ENCODE data around the gene PREPL.
"Not testable (repeated sequence)": the region's sequence is repeated elsewhere in the genome, so short reads cannot be mapped to it uniquely, and the experiment has no call there.

The PREPL gene

DNA sequence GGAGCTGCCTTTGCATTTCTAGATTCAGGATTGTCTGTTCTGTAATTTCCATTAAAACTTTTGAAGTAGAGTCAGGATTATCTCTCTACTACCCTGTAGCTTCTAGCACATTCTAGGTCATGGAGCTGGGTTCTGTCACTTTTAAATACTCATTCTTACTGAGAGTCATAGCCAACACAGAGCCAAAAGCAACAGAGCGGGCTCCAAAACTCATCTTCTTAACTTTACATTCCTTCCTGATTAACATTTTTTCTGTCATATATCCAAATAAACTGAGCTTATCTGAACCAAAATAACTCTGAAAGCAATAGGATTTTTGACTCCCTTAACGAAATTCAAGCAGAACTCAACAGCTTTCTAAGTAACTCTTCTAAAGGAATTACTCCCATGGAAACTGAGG lies 12.9 kb downstream of the PREPL start:
- DNase-seq (ENCODE audit: low read depth), result no peak

GRCh38 chr2:44347526-44347925 lies 13.8 kb downstream of the PREPL start:
- no peak for DNase-seq (ENCODE audit: low read depth)

DNA sequence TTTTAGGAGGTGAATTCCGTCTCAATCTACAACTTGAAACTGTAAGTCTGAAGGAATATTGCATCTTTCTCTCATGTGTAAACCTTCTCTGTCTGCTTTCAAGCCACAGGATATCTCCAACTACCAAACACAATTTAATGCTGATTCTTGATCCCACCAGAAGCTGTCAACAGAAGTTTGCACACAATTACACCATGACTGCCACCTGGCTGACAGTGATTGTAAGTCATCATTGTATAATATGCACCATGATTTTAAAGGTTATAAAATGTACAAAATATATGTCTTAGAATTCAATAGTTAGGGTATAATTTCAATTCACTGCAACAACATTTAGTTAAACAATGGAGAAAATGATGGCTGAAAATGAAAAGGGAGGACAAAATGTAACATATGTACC lies 18.4 kb downstream of the PREPL start:
- no peak for DNase-seq (ENCODE audit: low read depth)

- no peak for DNase-seq (ENCODE audit: low read depth)
Observed at GRCh38 chr2:44335806-44336538, 25.3 kb downstream of the PREPL start.

- no peak for DNase-seq (ENCODE audit: low read depth)
Observed at GRCh38 chr2:44333994-44334393, 27.3 kb downstream of the PREPL start.

DNA sequence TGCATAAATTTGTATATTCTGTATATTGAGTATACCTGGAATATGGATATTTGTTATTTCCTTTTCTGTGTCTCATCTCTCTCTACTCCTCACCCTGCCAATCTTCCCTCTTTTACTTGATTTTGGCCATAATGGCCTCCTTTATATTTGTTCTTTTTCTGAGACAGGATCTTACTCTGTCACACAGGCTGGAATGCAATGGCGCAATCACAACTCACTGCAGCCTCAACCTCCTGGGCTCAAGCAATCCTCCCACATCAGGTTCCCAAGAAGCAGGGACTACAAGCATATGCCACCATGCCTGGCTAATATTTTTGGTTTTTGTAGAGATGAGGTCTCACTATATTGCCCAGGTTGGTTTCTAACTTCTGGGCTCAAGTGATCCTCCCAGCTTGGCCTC lies 30.5 kb downstream of the PREPL start:
- DNase-seq (ENCODE audit: low read depth), result no peak

DNA sequence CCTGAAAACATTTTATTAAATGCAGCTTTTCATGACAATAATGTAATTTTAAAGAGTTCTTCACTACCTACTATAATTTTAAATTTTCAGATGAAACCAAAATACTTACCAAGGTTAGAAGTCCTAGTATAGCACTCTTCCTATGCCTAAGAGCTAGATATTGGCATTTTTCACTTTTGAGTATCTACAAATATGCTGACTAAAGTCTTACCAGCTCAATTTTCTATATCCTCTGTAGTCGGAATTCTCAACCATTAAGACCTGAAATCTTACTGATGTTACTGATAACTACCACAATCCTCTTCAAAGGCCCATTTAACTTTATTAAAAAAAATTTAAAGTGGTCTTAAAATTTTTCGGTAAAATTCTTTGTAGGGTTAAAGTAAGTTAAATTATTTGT lies 32.0 kb downstream of the PREPL start:
- DNase-seq (ENCODE audit: low read depth), result no peak

DNA sequence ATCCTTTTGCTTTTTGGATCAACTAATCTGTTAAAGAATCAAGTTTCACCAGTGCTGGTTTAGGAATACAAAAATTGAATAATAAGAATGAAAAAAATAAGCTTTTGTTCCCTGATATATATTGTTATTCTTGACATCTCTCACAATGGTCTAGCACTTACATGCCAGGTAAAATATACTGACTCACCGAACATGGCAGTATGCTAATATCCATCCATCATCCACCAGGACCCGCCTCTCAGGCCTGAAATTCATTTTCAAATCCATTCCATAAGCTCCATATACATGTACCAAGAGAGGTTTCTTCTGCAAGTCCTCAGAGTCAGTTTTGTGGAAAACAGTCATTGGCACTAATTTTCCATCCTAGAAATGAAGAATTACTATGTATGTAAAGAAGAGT lies 32.5 kb downstream of the PREPL start:
- DNase-seq (ENCODE audit: low read depth), result no peak

DNA sequence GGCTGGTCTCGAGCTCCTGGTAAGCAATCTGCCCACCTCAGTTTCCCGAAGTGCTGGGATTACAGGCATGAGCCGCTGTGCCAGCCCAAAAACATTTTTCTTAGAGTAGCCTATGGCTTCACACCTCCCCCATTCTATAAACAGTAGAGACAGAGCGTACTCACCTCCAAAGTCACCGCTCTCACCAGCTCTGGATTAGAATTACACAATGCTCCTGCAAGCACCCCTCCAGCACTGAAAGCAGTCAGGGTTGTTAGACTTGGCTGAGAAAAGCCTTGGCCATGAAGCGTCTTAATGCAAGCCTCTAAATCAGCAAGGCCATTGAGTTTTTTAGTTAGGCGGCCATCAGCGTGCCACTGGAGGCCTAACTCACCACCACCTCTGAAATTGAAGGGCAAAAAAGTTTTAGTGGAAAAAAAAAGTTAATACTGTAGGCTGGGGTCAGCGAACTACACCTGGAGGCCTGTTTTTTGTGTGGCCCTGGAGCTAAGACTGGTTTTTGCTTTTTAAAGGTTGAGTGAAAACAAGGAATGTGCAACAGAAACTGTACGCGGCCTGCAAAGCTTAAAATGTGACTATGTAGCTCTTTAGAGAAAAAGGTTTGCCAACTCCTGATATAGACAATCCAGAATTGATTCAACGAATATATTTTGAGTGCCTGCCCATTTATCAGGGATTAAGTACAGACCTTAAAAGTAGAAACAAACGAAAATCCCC lies 34.6 kb downstream of the PREPL start:
- DNase-seq (ENCODE audit: low read depth), result no peak

DNA sequence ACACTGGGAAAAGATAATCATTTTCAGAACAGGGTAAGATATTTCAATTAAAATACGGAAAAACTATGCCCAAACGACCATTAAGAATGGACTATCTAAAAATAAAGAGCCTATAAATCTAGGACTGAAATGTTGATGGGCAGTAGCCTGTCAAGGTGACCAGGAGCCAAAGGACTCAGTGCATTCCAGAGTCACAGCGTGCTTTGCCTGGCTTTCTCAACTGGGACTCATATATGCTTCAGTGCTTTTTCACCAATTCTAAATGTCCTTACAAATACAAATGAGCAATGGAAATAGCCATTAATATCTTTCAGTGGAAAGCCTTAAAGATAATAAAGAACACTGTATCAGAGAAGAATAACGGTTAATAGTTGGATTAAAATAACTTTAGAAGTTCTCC lies 35.4 kb downstream of the PREPL start:
- DNase-seq (ENCODE audit: low read depth), result no peak

- DNase-seq (ENCODE audit: low read depth), result no peak
Observed at GRCh38 chr2:44324971-44325426, 36.3 kb downstream of the PREPL start.

DNA sequence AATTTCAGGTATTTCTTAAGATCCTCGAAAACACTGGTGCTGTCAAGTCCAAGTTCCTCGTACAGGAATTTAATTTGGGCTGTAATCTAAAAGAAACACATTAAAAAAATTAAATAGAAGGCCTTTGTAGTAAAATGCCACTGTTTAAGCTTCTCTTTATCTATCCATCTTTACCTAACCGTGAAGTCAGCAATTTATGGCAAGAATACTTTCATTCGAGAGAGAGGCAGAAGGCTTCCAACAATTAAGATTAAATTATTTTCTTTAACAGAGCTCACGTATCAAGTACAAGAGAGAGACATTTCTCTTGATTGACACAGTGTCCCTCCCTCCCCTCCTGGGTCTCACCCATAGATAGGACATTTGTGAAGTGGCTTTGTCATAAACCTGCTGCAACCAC lies 39.9 kb downstream of the PREPL start:
- no peak for DNase-seq (ENCODE audit: low read depth)

DNA sequence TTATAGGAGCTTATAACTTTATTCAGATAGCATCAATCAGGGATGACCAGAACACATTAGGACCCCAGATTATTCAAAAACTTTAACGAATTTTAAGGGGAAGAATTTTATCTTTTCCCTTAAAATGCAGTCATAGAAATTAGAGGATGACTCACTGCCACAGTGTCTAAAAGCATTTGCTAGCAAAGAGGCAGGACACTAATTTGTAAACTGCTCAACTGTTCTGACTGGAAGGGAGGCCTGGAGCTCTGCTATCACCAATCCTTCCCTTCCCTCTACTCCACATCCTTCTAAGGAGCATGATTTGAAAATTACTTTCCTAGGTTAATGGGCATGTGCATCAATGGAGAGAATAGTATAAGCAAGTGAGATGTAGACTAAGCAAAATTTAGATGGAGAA lies 40.5 kb downstream of the PREPL start:
- DNase-seq (ENCODE audit: low read depth), result no peak

DNA sequence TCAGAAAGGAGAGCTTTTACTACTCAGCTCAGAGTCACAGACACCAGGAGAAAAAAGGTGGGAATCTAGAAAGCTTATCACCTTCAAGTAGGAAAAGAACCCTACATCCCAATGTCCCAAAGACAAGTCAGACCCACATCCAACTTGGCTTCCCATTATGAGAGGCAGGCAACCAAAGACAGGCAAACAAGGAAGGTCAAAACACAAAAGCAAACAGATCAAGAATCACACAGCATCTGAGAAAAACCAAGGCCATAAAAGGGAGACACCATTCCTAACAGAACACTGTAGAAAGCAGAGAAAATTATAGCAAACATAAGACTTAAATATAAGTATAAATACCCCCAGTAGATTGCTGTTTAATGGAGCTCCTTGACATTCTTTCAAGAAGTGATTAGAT lies 45.3 kb downstream of the PREPL start:
- no peak for DNase-seq (ENCODE audit: low read depth)

DNA sequence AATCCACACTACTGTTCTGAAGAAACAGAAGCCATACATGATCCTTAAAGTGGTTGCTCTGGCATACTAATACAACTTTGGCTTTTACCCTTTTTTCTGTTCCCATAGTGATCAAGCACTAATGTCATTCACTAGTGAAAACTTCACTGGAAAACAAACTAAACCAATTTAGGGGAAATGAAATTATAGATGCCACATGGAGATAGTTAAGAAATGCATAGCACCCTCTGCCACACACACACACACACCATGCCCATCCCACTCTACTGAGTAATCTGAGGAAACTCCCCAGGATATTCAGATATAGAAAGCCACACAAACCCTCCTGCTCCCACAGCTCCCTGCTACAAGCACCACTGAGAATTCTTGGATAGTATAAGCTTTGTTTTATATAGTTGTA lies 46.9 kb downstream of the PREPL start:
- DNase-seq (ENCODE audit: low read depth), result no peak

DNA sequence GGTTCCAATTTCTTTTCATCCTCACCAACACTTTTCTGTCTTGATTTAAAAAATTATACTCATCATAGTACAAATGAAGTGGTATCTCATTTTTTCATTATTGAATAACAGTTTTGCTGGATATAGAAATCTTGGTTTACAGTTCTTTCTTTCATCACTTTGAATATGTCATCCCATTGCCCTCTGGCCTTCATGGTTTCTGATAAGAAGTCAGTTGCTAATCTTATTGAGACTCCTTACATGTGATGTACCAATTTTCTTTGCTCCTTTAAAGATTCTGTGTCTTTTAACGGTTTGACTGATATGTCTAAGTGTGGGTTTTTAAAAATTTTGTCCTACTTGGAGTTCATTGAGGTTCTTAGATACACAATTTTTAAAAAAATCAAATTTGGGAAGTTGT lies 51.0 kb downstream of the PREPL start:
- DNase-seq (ENCODE audit: low read depth), result no peak

- no peak for DNase-seq (ENCODE audit: low read depth)
Observed at GRCh38 chr2:44305882-44306281, 55.4 kb downstream of the PREPL start.

DNA sequence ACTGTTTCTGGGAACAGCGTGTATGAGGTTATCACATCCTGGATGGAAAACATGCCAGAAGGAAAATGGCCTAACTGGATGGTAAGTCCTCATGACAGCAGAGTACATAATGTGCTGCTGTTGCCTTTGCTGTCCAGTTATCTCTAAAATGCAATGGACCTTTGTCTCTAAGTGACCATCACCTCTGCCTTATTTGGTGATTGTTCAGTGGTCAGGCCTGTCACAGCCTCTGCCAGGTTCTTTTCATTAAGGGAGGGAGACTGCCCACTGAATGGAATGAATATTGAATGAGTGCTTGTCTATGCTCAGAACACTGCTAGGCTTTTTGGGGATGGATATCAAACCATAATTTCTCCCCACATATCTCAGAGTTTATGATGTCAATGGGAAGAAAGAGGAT lies 57.0 kb downstream of the PREPL start:
- no peak for DNase-seq (ENCODE audit: low read depth)

GRCh38 chr2:44303766-44304165 lies 57.5 kb downstream of the PREPL start:
- DNase-seq (ENCODE audit: low read depth), result not testable (repeated sequence)

DNA sequence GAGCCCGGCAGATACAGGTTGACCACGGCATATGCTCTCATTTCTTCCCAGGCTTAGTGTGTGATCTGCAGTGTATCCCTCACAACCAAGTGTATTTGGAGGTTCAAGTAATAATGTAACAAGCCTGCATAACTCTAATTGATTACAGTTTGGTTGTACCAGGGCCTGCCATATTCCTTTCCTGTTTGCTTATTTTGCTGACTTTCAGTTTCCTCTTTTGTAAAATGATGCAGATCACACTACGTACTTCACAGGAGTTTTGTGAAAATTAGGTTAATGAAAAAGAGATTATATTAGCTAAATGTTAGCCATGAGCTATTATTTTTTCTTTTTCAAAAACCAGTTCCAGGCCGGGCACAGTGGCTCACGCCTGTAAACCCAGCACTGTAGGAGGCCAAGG lies 60.2 kb downstream of the PREPL start:
- DNase-seq (ENCODE audit: low read depth), result no peak

DNA sequence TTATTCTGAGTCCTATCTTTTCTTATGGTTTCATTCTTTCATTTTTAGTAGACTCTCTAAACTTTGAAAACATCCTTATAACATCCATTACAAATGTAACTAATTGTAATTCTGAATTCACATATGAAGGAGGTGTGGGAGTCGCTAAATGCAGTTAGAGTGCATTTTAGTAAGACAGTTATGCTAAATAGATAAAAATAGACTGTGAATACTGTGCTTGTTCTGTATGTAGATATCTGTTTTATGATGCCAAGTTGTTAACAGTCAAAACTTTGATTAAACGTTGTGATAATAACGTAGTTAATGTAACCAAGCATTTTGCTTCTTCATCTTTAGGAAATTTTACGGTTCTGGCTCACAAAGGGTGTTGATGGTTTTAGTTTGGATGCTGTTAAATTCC lies 61.7 kb downstream of the PREPL start:
- no peak for DNase-seq (ENCODE audit: low read depth)

- no peak for DNase-seq (ENCODE audit: low read depth)
Observed at GRCh38 chr2:44297431-44297830, 63.9 kb downstream of the PREPL start.

DNA sequence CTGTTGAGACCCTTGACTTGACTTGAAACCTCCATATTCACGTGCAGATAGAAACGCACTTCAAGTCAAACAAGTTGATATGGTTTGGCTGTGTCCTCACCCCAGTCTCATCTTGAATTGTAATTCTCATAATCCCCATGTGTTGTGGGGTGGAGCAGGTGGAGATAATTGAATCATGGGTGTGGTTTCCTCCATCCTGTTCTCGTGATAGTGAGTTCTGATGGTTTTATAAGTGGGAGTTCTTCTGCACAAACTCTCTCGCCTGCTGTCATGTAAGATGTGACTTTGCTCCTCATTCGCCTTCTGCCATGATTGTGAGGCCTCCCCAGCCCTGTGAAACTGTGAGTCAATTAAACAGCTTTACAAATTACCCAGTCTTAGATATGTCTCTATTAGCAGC lies 64.6 kb downstream of the PREPL start:
- no peak for DNase-seq (ENCODE audit: low read depth)

Measured in activated T-cell treated with anti-CD3 and anti-CD28 coated beads for 48 hours (primary cell).